ENCODE data around the gene TULP1. TPM values are rescaled to one million over a fixed set of nuclear protein-coding genes. Genes with fewer than 3 reads are reported as not detected.

Gene TULP1
- total RNA-seq, 1 experiment from 2014 or later: not detected

DNA sequence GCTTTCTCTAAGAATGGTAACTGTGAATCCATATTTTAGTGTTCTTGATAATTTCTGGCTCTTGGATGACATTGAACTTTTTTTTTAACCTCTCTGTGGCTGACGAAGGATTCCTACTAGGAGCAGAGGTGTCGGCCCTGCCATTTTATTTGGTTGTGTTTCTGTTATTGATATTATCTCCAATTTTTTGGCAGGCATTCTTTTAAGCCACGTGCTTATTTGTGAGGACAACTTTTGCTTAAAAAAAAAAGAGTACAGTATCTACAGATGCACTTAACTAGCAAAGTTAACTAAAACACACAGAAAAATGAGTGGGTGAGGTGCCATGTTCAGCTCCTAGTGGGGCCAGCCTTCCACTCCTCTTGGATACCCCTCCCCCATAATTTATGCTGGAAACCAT is 59.5 kb downstream of the TULP1 start:
- Mint-ChIP-seq H3K27me3 (ENCODE audit: insufficient read depth, unreplicated experiment) (no peaks in the 10 kb centered on the region), H3K9me3 (ENCODE audit: unreplicated experiment) (no peaks in the 10 kb centered on the region), H3K36me3 (ENCODE audit: insufficient read depth, unreplicated experiment) (peaks cover 22% of the 10 kb centered on the region), H3K4me1 (ENCODE audit: insufficient read depth, unreplicated experiment) (peaks cover 26% of the 10 kb centered on the region), H3K27ac (ENCODE audit: low read depth, unreplicated experiment) (peak overlapping the region; percentile 83), H3K4me3 (ENCODE audit: unreplicated experiment) (peak overlapping the region; percentile 74)
- CTCF ChIA-PET: interaction anchor here (0.7 to 9.4 kb wide), 6 partner anchors 13 to 168 kb away, joined by 3 to 146 read pairs (median 6); partner anchors contain the start of genes PPARD and RPL10A
- intact Hi-C loops (cut with micrococcal nuclease): no loop called here
- no peak for DNase-seq (ENCODE audit: unreplicated experiment)
- TF ChIP-seq CTCF (IDR thresholded peaks at IDR 0.05; ENCODE audit: unreplicated experiment): no peak
- BruUV-seq (replicated peaks): TSS peak; percentile 38
- POLR2A ChIA-PET: interaction anchor here (0.7 to 8.8 kb wide), 11 partner anchors 17 to 230 kb away, joined by 3 to 198 read pairs (median 9); partner anchors contain the start of genes DEF6, PPARD, RPL10A and TEAD3

- no peaks in the 10 kb centered on the region for H3K27me3 Mint-ChIP-seq (ENCODE audit: insufficient read depth, unreplicated experiment)
- H3K27ac Mint-ChIP-seq (ENCODE audit: low read depth, unreplicated experiment): no peak within 1 kb of the TSS
- peak within 1 kb of the TSS; percentile 74 for H3K4me3 Mint-ChIP-seq (ENCODE audit: unreplicated experiment)
- ChIA-PET POLR2A (interaction anchor here (0.5 to 8.8 kb wide), 11 partner anchors 17 to 231 kb away, joined by 3 to 198 read pairs (median 5); partner anchors contain the start of genes DEF6, PPARD, RPL10A and TEAD3), CTCF (interaction anchor here (0.6 to 9.4 kb wide), 5 partner anchors 16 to 151 kb away, joined by 3 to 146 read pairs (median 6); partner anchors contain the start of genes PPARD and RPL10A)
- BruUV-seq (replicated peaks): no TSS peak
- intact Hi-C loops (cut with micrococcal nuclease): no loop called here
- H3K9me3 Mint-ChIP-seq (ENCODE audit: unreplicated experiment): no peaks in the 10 kb centered on the region
- peak; percentile 92 for DNase-seq (ENCODE audit: unreplicated experiment)
- H3K36me3 Mint-ChIP-seq (ENCODE audit: insufficient read depth, unreplicated experiment): peaks cover 17% of the 10 kb centered on the region
- H3K4me1 Mint-ChIP-seq (ENCODE audit: insufficient read depth, unreplicated experiment): peaks cover 26% of the 10 kb centered on the region
- no peak for TF ChIP-seq CTCF (IDR thresholded peaks at IDR 0.05; ENCODE audit: unreplicated experiment)
Observed at GRCh38 chr6:35452183-35453090, 60.3 kb downstream of the TULP1 start, which contains the start of gene FANCE. Gene FANCE, plus strand, starts transcription at chr6:35452338. Its CDS starts 208 bp downstream, at chr6:35452546.

GRCh38 chr6:35451354-35452182 is 61.1 kb downstream of the TULP1 start:
- H3K27me3 Mint-ChIP-seq (ENCODE audit: insufficient read depth, unreplicated experiment): no peaks in the 10 kb centered on the region
- DNase-seq (ENCODE audit: unreplicated experiment): no peak
- intact Hi-C loops (cut with micrococcal nuclease): no loop called here

More at GRCh38 chr6:35451354-35452182, 61.1 kb downstream of the TULP1 start:
- no peaks in the 10 kb centered on the region for H3K9me3 Mint-ChIP-seq (ENCODE audit: unreplicated experiment)
- H3K4me3 Mint-ChIP-seq (ENCODE audit: unreplicated experiment): peak overlapping the region; percentile 74
- peaks cover 26% of the 10 kb centered on the region for H3K4me1 Mint-ChIP-seq (ENCODE audit: insufficient read depth, unreplicated experiment)
- TF ChIP-seq CTCF (IDR thresholded peaks at IDR 0.05; ENCODE audit: unreplicated experiment): no peak
- ChIA-PET POLR2A (interaction anchor here (0.9 to 8.8 kb wide), 10 partner anchors 18 to 231 kb away, joined by 3 to 198 read pairs (median 5); partner anchors contain the start of genes DEF6, PPARD and RPL10A), CTCF (interaction anchor here (0.6 to 9.4 kb wide), 9 partner anchors 12 to 165 kb away, joined by 3 to 146 read pairs (median 6); partner anchors contain the start of genes DEF6, PPARD and RPL10A)
- BruUV-seq (replicated peaks): no TSS peak
- H3K27ac Mint-ChIP-seq (ENCODE audit: low read depth, unreplicated experiment): no peak overlapping the region
- peaks cover 8% of the 10 kb centered on the region for H3K36me3 Mint-ChIP-seq (ENCODE audit: insufficient read depth, unreplicated experiment)
